NOMO-1 treated with dmso at 0.1 percent for 144 hours (cell line): ENCODE data around the gene GLIPR1L2.
"Not testable (repeated sequence)": the region's sequence is repeated elsewhere in the genome, so short reads cannot be mapped to it uniquely, and the experiment has no call there.

Source experiments
- DNase-seq: peaks from one replicate; lab custom pipeline; 2025; ENCODE audit not compliant: unreplicated experiment; lab: John Stamatoyannopoulos, UW

Gene GLIPR1L2

GRCh38 chr12:75390899-75391538 is at the start of gene GLIPR1L2:
Gene GLIPR1L2 (plus strand): TSS chr12:75391089. CDS start chr12:75391117, 28 bp downstream.
- peak; percentile 91 for DNase-seq

GRCh38 chr12:75341873-75342272 is 49.0 kb upstream of the GLIPR1L2 start:
- no peak for DNase-seq

- no peak for DNase-seq
Measured at GRCh38 chr12:75345531-75345930, 45.4 kb upstream of the GLIPR1L2 start.

GRCh38 chr12:75346215-75346614 is 44.7 kb upstream of the GLIPR1L2 start:
- not testable (repeated sequence) for DNase-seq

- DNase-seq = no peak
Measured at GRCh38 chr12:75349946-75350345, 40.9 kb upstream of the GLIPR1L2 start.

GRCh38 chr12:75350413-75350812 is 40.5 kb upstream of the GLIPR1L2 start:
- no peak for DNase-seq

- DNase-seq = no peak
Measured at GRCh38 chr12:75354011-75354410, 36.9 kb upstream of the GLIPR1L2 start.

- DNase-seq = no peak
Measured at GRCh38 chr12:75360920-75361319, 30.0 kb upstream of the GLIPR1L2 start.

GRCh38 chr12:75361408-75361807 is 29.5 kb upstream of the GLIPR1L2 start:
- DNase-seq = no peak

GRCh38 chr12:75364919-75365318 is 26.0 kb upstream of the GLIPR1L2 start:
- peak; percentile 52 for DNase-seq

GRCh38 chr12:75366629-75367028 is 24.3 kb upstream of the GLIPR1L2 start:
- no peak for DNase-seq

GRCh38 chr12:75374971-75375370 is 15.9 kb upstream of the GLIPR1L2 start:
- DNase-seq = no peak

GRCh38 chr12:75378354-75378753 is 12.5 kb upstream of the GLIPR1L2 start:
- no peak for DNase-seq

- DNase-seq = no peak
Measured at GRCh38 chr12:75389061-75389460, 1.8 kb upstream of the GLIPR1L2 start.

- no peak for DNase-seq
Measured at GRCh38 chr12:75389706-75390105, 1.2 kb upstream of the GLIPR1L2 start.

GRCh38 chr12:75390156-75390898 is 562 bp upstream of the GLIPR1L2 start:
- DNase-seq = no peak

GRCh38 chr12:75404231-75404630 is 13.3 kb downstream of the GLIPR1L2 start:
- no peak for DNase-seq

GRCh38 chr12:75407683-75408082 is 16.8 kb downstream of the GLIPR1L2 start:
- no peak for DNase-seq

- DNase-seq = no peak
Measured at GRCh38 chr12:75409830-75410229, 18.9 kb downstream of the GLIPR1L2 start.

- no peak for DNase-seq
Measured at GRCh38 chr12:75414671-75415070, 23.8 kb downstream of the GLIPR1L2 start.

GRCh38 chr12:75419841-75420240 is 29.0 kb downstream of the GLIPR1L2 start:
- DNase-seq = no peak

- no peak for DNase-seq
Measured at GRCh38 chr12:75427491-75427890, 36.6 kb downstream of the GLIPR1L2 start.

GRCh38 chr12:75428767-75429166 is 37.9 kb downstream of the GLIPR1L2 start:
- DNase-seq = no peak
